HEK293T (cell line): ENCODE results near the gene SLAMF1.

Experiments
- CTCF ChIA-PET: fragments of 350-600 bp; formaldehyde crosslinking; extraction: SDS; loops from one replicate; lab custom pipeline; 2021; ENCODE audit warnings: antibody characterized with exemption, inconsistent platforms; lab: Yijun Ruan, JAX
- POLR2A ChIA-PET: fragments of 350-600 bp; formaldehyde crosslinking; extraction: SDS; loops from one replicate; lab custom pipeline; 2020; ENCODE audit warnings: antibody characterized with exemption, inconsistent platforms; lab: Yijun Ruan, JAX
- DNase-seq: peaks from one replicate; pipeline ENCODE4 v3.0.0; 2012; ENCODE audit warnings: mixed read lengths; ENCODE audit errors: extremely low spot score
- ARNT ChIP-seq: fragments of 450-650 bp; IDR thresholded peaks from 2 replicates; pipeline ENCODE4 v1.6.1; 2017; ENCODE audit warnings: mild to moderate bottlenecking
- BHLHE40 ChIP-seq: fragments of 450-650 bp; IDR thresholded peaks from 2 replicates; pipeline ENCODE4 v1.6.1; 2016; ENCODE audit warnings: mild to moderate bottlenecking, moderate library complexity, borderline replicate concordance
- CTBP1 ChIP-seq: fragments of 450-650 bp; IDR thresholded peaks from 2 replicates; pipeline ENCODE4 v1.6.1; 2016; ENCODE audit warnings: borderline replicate concordance
- ELF4 ChIP-seq: fragments of 450-650 bp; IDR thresholded peaks from 2 replicates; pipeline ENCODE4 v1.6.1; 2017; ENCODE audit warnings: antibody characterized with exemption
- FOXA1 ChIP-seq: fragments of 450-650 bp; IDR thresholded peaks from 2 replicates; pipeline ENCODE4 v1.6.1; 2016; ENCODE audit warnings: mild to moderate bottlenecking
- FOXK2 ChIP-seq: fragments of 450-650 bp; IDR thresholded peaks from 2 replicates; pipeline ENCODE4 v1.6.1; 2016; ENCODE audit warnings: mild to moderate bottlenecking
- FOXM1 ChIP-seq: fragments of 450-650 bp; IDR thresholded peaks from 2 replicates; pipeline ENCODE4 v1.6.1; 2017; ENCODE audit warnings: mild to moderate bottlenecking, borderline replicate concordance
- HDGF ChIP-seq: fragments of 450-650 bp; IDR thresholded peaks from 2 replicates; pipeline ENCODE4 v1.6.1; 2017; ENCODE audit warnings: antibody characterized with exemption, borderline replicate concordance
- L3MBTL2 ChIP-seq: fragments of 450-650 bp; conservative IDR thresholded peaks from 2 replicates; pipeline ENCODE4 v1.6.1; 2016; ENCODE audit warnings: mild to moderate bottlenecking
- LEF1 ChIP-seq: fragments of 450-650 bp; IDR thresholded peaks from 2 replicates; pipeline ENCODE4 v1.6.1; 2017; ENCODE audit warnings: mild to moderate bottlenecking, borderline replicate concordance
- NFRKB ChIP-seq: fragments of 450-650 bp; IDR thresholded peaks from 2 replicates; pipeline ENCODE4 v1.6.1; 2016; ENCODE audit warnings: mild to moderate bottlenecking, moderate library complexity
- PKNOX1 ChIP-seq: fragments of 450-650 bp; IDR thresholded peaks from 2 replicates; pipeline ENCODE4 v1.6.1; 2016
- SP1 ChIP-seq: fragments of 450-650 bp; IDR thresholded peaks from 2 replicates; pipeline ENCODE4 v1.6.1; 2017
- SUZ12 ChIP-seq: fragments of 450-650 bp; IDR thresholded peaks from 2 replicates; pipeline ENCODE4 v1.6.1; 2016; ENCODE audit warnings: mild to moderate bottlenecking
- TARDBP ChIP-seq: fragments of 450-650 bp; IDR thresholded peaks from 2 replicates; pipeline ENCODE4 v1.6.1; 2016
- ZNF384 ChIP-seq: fragments of 450-650 bp; IDR thresholded peaks from 2 replicates; pipeline ENCODE4 v1.6.1; 2016

SLAMF1 gene

GRCh38 chr1:160608941-160609340, 37.9 kb downstream of the SLAMF1 start:
- CTCF ChIA-PET, result interaction anchor here (1.2 to 1.3 kb wide), 2 partner anchors 66 to 180 kb away, joined by 3 to 4 read pairs; no protein-coding TSS in a partner anchor
- no peak for TF ChIP-seq ELF4
- TF ChIP-seq LEF1, result no peak
- no peak for TF ChIP-seq ZNF384
- no peak for TF ChIP-seq SP1
- no peak for TF ChIP-seq TARDBP
- TF ChIP-seq ARNT, result no peak
- no peak for TF ChIP-seq FOXK2
- no peak for TF ChIP-seq L3MBTL2
- TF ChIP-seq BHLHE40, result no peak
- POLR2A ChIA-PET, result no interaction called here
- no peak for DNase-seq

GRCh38 chr1:160608514-160608913, 38.3 kb downstream of the SLAMF1 start:
- POLR2A ChIA-PET, result no interaction called here

GRCh38 chr1:160608057-160608456, 38.8 kb downstream of the SLAMF1 start:
- ChIA-PET CTCF (interaction anchor here (1.2 to 1.3 kb wide), 2 partner anchors 67 to 179 kb away, joined by 3 to 4 read pairs; no protein-coding TSS in a partner anchor), POLR2A (no interaction called here)
- DNase-seq, result no peak
- TF ChIP-seq LEF1, result no peak
- no peak for TF ChIP-seq TARDBP
- TF ChIP-seq NFRKB, result no peak
- TF ChIP-seq FOXA1, result no peak
- TF ChIP-seq FOXK2, result no peak
- TF ChIP-seq HDGF, result no peak
- TF ChIP-seq ARNT, result no peak

More at GRCh38 chr1:160608514-160608913, 38.3 kb downstream of the SLAMF1 start:
- no peak for DNase-seq
- TF ChIP-seq ARNT (no peak), LEF1 (no peak), CTBP1 (no peak), FOXA1 (no peak), HDGF (no peak), BHLHE40 (no peak), FOXM1 (no peak), FOXK2 (no peak), SUZ12 (no peak), SP1 (no peak), L3MBTL2 (no peak)
- CTCF ChIA-PET, result interaction anchor here (1.2 to 1.3 kb wide), 2 partner anchors 66 to 180 kb away, joined by 3 to 4 read pairs; no protein-coding TSS in a partner anchor

GRCh38 chr1:160607672-160608032, 39.2 kb downstream of the SLAMF1 start:
- DNase-seq, result no peak
- ChIA-PET POLR2A (no interaction called here), CTCF (interaction anchor here (0.7 to 1.3 kb wide), 2 partner anchors 95 to 179 kb away, joined by 3 to 4 read pairs; no protein-coding TSS in a partner anchor)
- TF ChIP-seq PKNOX1 (no peak), FOXM1 (no peak), TARDBP (no peak), ZNF384 (no peak), L3MBTL2 (no peak), NFRKB (no peak), SUZ12 (no peak)

GRCh38 chr1:160607011-160607671, 39.7 kb downstream of the SLAMF1 start:
- DNase-seq, result peak; percentile 69
- TF ChIP-seq FOXM1 (no peak), TARDBP (no peak), PKNOX1 (no peak), BHLHE40 (no peak), SP1 (no peak), ZNF384 (no peak), L3MBTL2 (no peak), ARNT (no peak), FOXA1 (no peak), CTBP1 (no peak), FOXK2 (no peak), SUZ12 (no peak), HDGF (no peak), LEF1 (no peak), NFRKB (no peak), ELF4 (no peak)
- ChIA-PET POLR2A (no interaction called here), CTCF (interaction anchor here (0.7 kb wide), 1 partner anchor 94 kb away, joined by 3 read pairs; no protein-coding TSS in a partner anchor)

GRCh38 chr1:160606611-160607010, 40.2 kb downstream of the SLAMF1 start:
- no peak for DNase-seq
- ChIA-PET POLR2A (no interaction called here), CTCF (no interaction called here)
- no peak for TF ChIP-seq L3MBTL2
- no peak for TF ChIP-seq FOXM1
- TF ChIP-seq NFRKB, result no peak
- TF ChIP-seq ZNF384, result no peak
- TF ChIP-seq ARNT, result no peak
- TF ChIP-seq LEF1, result no peak
- TF ChIP-seq CTBP1, result no peak
- no peak for TF ChIP-seq ELF4
- no peak for TF ChIP-seq HDGF
- no peak for TF ChIP-seq FOXA1
- TF ChIP-seq TARDBP, result no peak
- no peak for TF ChIP-seq SUZ12
- TF ChIP-seq SP1, result no peak
- TF ChIP-seq FOXK2, result no peak
- no peak for TF ChIP-seq PKNOX1
